H9 (cell line): Measurements from ENCODE around the gene FAF1. TPM values are rescaled to one million over a fixed set of nuclear protein-coding genes. Genes with fewer than 3 reads are reported as not detected.

Experiments
- DNase-seq: peaks from one replicate; pipeline ENCODE4 v3.0.0-alpha.2; 2017
- H2AFZ ChIP-seq: one replicate; pipeline ENCODE4 v1.6.1; 2013; ENCODE audit warnings: mild to moderate bottlenecking, low read length, control low read depth, moderate library complexity
- H2AK5ac ChIP-seq: 2 replicates; pipeline ENCODE4 v1.6.1; 2013; ENCODE audit warnings: low read length, control low read depth, mixed read lengths; ENCODE audit not compliant: insufficient read length
- H2BK120ac ChIP-seq: one replicate; pipeline ENCODE4 v1.6.1; 2013; ENCODE audit warnings: low read depth, mild to moderate bottlenecking, low read length, control low read depth, inconsistent platforms; ENCODE audit not compliant: poor library complexity, severe bottlenecking
- H2BK12ac ChIP-seq: 2 replicates; pipeline ENCODE4 v1.6.1; 2013; ENCODE audit warnings: low read length, control low read depth, mixed read lengths, low read depth; ENCODE audit not compliant: insufficient read length
- H2BK15ac ChIP-seq: 2 replicates; pipeline ENCODE4 v1.6.1; 2013; ENCODE audit warnings: low read depth, low read length, control low read depth
- H2BK20ac ChIP-seq: one replicate; pipeline ENCODE4 v1.6.1; 2013; ENCODE audit warnings: low read depth, mild to moderate bottlenecking, low read length, control low read depth, inconsistent platforms; ENCODE audit not compliant: poor library complexity, severe bottlenecking
- H2BK5ac ChIP-seq: 2 replicates; pipeline ENCODE4 v1.6.1; 2013; ENCODE audit warnings: low read length, control low read depth, mixed read lengths; ENCODE audit not compliant: insufficient read length
- H3K14ac ChIP-seq: 2 replicates; pipeline ENCODE4 v1.6.1; 2013; ENCODE audit warnings: low read length, control low read depth; ENCODE audit not compliant: insufficient read depth
- H3K18ac ChIP-seq: 2 replicates; pipeline ENCODE4 v1.6.1; 2013; ENCODE audit warnings: low read depth, mild to moderate bottlenecking, mixed read lengths, low read length, control low read depth; ENCODE audit not compliant: insufficient read length
- H3K23ac ChIP-seq: 2 replicates; pipeline ENCODE4 v1.6.1; 2013; ENCODE audit warnings: low read length, control low read depth, mixed read lengths, low read depth; ENCODE audit not compliant: insufficient read length
- H3K23me2 ChIP-seq: 2 replicates; pipeline ENCODE4 v1.6.1; 2013; ENCODE audit warnings: low read depth, mild to moderate bottlenecking, mixed read lengths, low read length, control low read depth; ENCODE audit not compliant: insufficient read length, poor library complexity, severe bottlenecking
- H3K27ac ChIP-seq: 2 replicates; pipeline ENCODE4 v1.5.1; 2013; ENCODE audit warnings: low read length, control low read depth, mixed read lengths, low read depth; ENCODE audit not compliant: insufficient read length
- H3K27me3 ChIP-seq: 2 replicates; pipeline ENCODE4 v1.6.1; 2013; ENCODE audit warnings: low read length, control low read depth, inconsistent platforms; ENCODE audit not compliant: insufficient read depth
- H3K4ac ChIP-seq: 2 replicates; pipeline ENCODE4 v1.6.1; 2013; ENCODE audit warnings: low read depth, mild to moderate bottlenecking, control low read depth, inconsistent platforms, low read length, moderate library complexity
- H3K4me1 ChIP-seq: 2 replicates; pipeline ENCODE4 v1.6.1; 2013; ENCODE audit warnings: low read length, control low read depth, inconsistent platforms; ENCODE audit not compliant: insufficient read depth
- H3K4me2 ChIP-seq: 2 replicates; pipeline ENCODE4 v1.6.1; 2013; ENCODE audit warnings: low read length, control low read depth, mixed read lengths; ENCODE audit not compliant: insufficient read length, insufficient read depth
- H3K56ac ChIP-seq: 2 replicates; pipeline ENCODE4 v1.6.1; 2013; ENCODE audit warnings: low read depth, mild to moderate bottlenecking, mixed read lengths, low read length, control low read depth; ENCODE audit not compliant: insufficient read length
- H3K79me1 ChIP-seq: 2 replicates; pipeline ENCODE4 v1.6.1; 2013; ENCODE audit warnings: low read depth, mild to moderate bottlenecking, moderate library complexity, low read length, control low read depth, inconsistent platforms; ENCODE audit not compliant: insufficient read depth, poor library complexity, severe bottlenecking
- H3K79me2 ChIP-seq: 2 replicates; pipeline ENCODE4 v1.6.1; 2013; ENCODE audit warnings: low read length, control low read depth, inconsistent platforms; ENCODE audit not compliant: insufficient read depth
- H3K9ac ChIP-seq: 2 replicates; pipeline ENCODE4 v1.6.1; 2013; ENCODE audit warnings: low read length, control low read depth, mixed read lengths; ENCODE audit not compliant: insufficient read length; ENCODE audit errors: extremely low read depth
- H3K9me3 ChIP-seq: one replicate; pipeline ENCODE4 v1.6.1; 2013; ENCODE audit warnings: low read depth, low read length, inconsistent platforms; ENCODE audit not compliant: control insufficient read depth
- H3T11ph ChIP-seq: one replicate; pipeline ENCODE4 v1.6.1; 2013; ENCODE audit warnings: mild to moderate bottlenecking, low read length, control low read depth, inconsistent platforms
- H4K20me1 ChIP-seq: one replicate; pipeline ENCODE4 v1.6.1; 2013; ENCODE audit not compliant: control insufficient read depth, insufficient read length, insufficient read depth
- H4K5ac ChIP-seq: 2 replicates; pipeline ENCODE4 v1.6.1; 2013; ENCODE audit warnings: low read depth, mild to moderate bottlenecking, mixed read lengths, low read length, control low read depth; ENCODE audit not compliant: insufficient read length
- H4K8ac ChIP-seq: replicated peaks from 2 replicates; pipeline ENCODE4 v1.6.1; 2013; ENCODE audit warnings: low read length, control low read depth, mixed read lengths, low read depth; ENCODE audit not compliant: insufficient read length
- H4K91ac ChIP-seq: 2 replicates; pipeline ENCODE4 v1.6.1; 2013; ENCODE audit warnings: low read depth, mild to moderate bottlenecking, moderate library complexity, mixed read lengths, low read length, control low read depth; ENCODE audit not compliant: insufficient read length
- H3K27ac Mint-ChIP-seq, 3 experiments: 2 replicates in 2 of 3; 3 replicates in 1 of 3; pipeline ENCODE4 v1.8.0; 2020 to 2021; ENCODE audit warnings: mixed read lengths in 3 of 3, mild to moderate bottlenecking in 1 of 3, moderate library complexity in 1 of 3
- H3K27me3 Mint-ChIP-seq: 2 replicates; pipeline ENCODE4 v1.8.0; 2021; ENCODE audit warnings: low read depth, mild to moderate bottlenecking, moderate library complexity, mixed read lengths
- H3K36me3 Mint-ChIP-seq, 3 experiments: 2 replicates in 2 of 3; 3 replicates in 1 of 3; pipeline ENCODE4 v1.8.0; 2020 to 2021; ENCODE audit warnings: low read depth in 3 of 3, mixed read lengths in 3 of 3; ENCODE audit not compliant: insufficient read depth in 1 of 3
- H3K4me1 Mint-ChIP-seq, 2 experiments: 2 replicates each; pipeline ENCODE4 v1.8.0; 2020; ENCODE audit warnings: mixed read lengths in 2 of 2
- H3K4me3 Mint-ChIP-seq, 2 experiments: 2 replicates in 1 of 2; 3 replicates in 1 of 2; pipeline ENCODE4 v1.8.0; 2020 to 2021; ENCODE audit warnings: mild to moderate bottlenecking in 2 of 2, mixed read lengths in 2 of 2, moderate library complexity in 1 of 2
- H3K9me3 Mint-ChIP-seq, 2 experiments: 2 replicates in 1 of 2; 3 replicates in 1 of 2; pipeline ENCODE4 v1.8.0; 2020; ENCODE audit warnings: mild to moderate bottlenecking in 2 of 2, mixed read lengths in 2 of 2, moderate library complexity in 1 of 2
- CTCF ChIP-seq: fragments of 200-600 bp; sonication (generic); conservative IDR thresholded peaks from 3 replicates; pipeline ENCODE4 v1.8.0; 2021; ENCODE audit warnings: antibody characterized with exemption, mild to moderate bottlenecking
- WGBS: extraction: QIAGEN DNeasy Blood & Tissue Kit; methylation state at CpG from one replicate; pipeline ENCODE4 v1.1.7; 2013; ENCODE audit warnings: missing lambda C conversion rate, low lambda C conversion rate, mixed read lengths; ENCODE audit not compliant: insufficient read length; ENCODE audit errors: extremely low coverage; 5-methylcytosine and 5-hydroxymethylcytosine counted together
- total RNA-seq: library from RNA; stranded (reverse); gene quantifications from 2 replicates; pipeline ENCODE4 v1.2.1, GENCODE V29; 2021

Gene FAF1
- total RNA-seq, 1 experiment from 2014 or later, result 60.8 TPM

- no peaks in the 10 kb centered on the region for H3K4me1 ChIP-seq
- no peak overlapping the region for H2BK120ac ChIP-seq
- no peaks in the 10 kb centered on the region for H3K27me3 Mint-ChIP-seq
- H3T11ph ChIP-seq, result no peak overlapping the region
- no peak overlapping the region for H4K91ac ChIP-seq
- no peak overlapping the region for H2AFZ ChIP-seq
- no peak overlapping the region for H3K27ac Mint-ChIP-seq
- no peak for DNase-seq
- no peaks in the 10 kb centered on the region for H3K23me2 ChIP-seq
- no peaks in the 10 kb centered on the region for H3K9me3 Mint-ChIP-seq
- H2BK20ac ChIP-seq, result no peak overlapping the region
- WGBS, result no CpG with 5 or more reads among the region's 2 CpGs
- H3K4ac ChIP-seq, result no peak overlapping the region
- H2BK5ac ChIP-seq, result no peak overlapping the region
- no peak overlapping the region for H2AK5ac ChIP-seq
- no peaks in the 10 kb centered on the region for H4K20me1 ChIP-seq
- H3K79me2 ChIP-seq, result no peaks in the 10 kb centered on the region
- no peak overlapping the region for H4K8ac ChIP-seq
- H3K9ac ChIP-seq, result no peak overlapping the region
- H3K9me3 ChIP-seq, result no peaks in the 10 kb centered on the region
- no peak overlapping the region for H3K14ac ChIP-seq
- no peak overlapping the region for H2BK12ac ChIP-seq
- no peak overlapping the region for H2BK15ac ChIP-seq
- H3K56ac ChIP-seq, result no peak overlapping the region
- no peak overlapping the region for H3K18ac ChIP-seq
- no peak overlapping the region for H3K27ac ChIP-seq
- no peak for TF ChIP-seq CTCF
- H3K36me3 Mint-ChIP-seq, result no peaks in the 10 kb centered on the region; a peak in 1 of 7 replicates
- H3K27me3 ChIP-seq, result no peaks in the 10 kb centered on the region
- H3K4me2 ChIP-seq, result no peak overlapping the region
- no peak overlapping the region for H3K23ac ChIP-seq
- no peak overlapping the region for H4K5ac ChIP-seq
- no peak overlapping the region for H3K4me3 Mint-ChIP-seq
- H3K4me1 Mint-ChIP-seq, result peaks cover 31 to 48% of the 10 kb centered on the region in 2 experiments
- no peaks in the 10 kb centered on the region for H3K79me1 ChIP-seq
Measured at GRCh38 chr1:50566405-50566804, 393.7 kb downstream of the FAF1 start.
